OCI-LY7 (cell line): ENCODE measurements around the gene LAMA4. TPM values are rescaled to one million over a fixed set of nuclear protein-coding genes. Genes with fewer than 3 reads are reported as not detected.

Experiments
- BruUV-seq: library from RNA; stranded (reverse); fragments of 400-500 nt; replicated peaks from 2 replicates; lab custom pipeline; 2021; lab: Mats Ljungman, UMichigan
- CTCF ChIA-PET: fragments of 300-600 bp; sonication (Branson Sonifier 250); formaldehyde crosslinking; loops from one replicate; lab custom pipeline; 2022; ENCODE audit warnings: antibody characterized with exemption; ENCODE audit not compliant: unreplicated experiment; lab: Charles Lee
- POLR2A ChIA-PET: fragments of 300-600 bp; sonication (Branson Sonifier 250); formaldehyde crosslinking; loops from one replicate; lab custom pipeline; 2022; ENCODE audit warnings: antibody characterized with exemption; lab: Charles Lee
- DNase-seq: peaks from one replicate; pipeline ENCODE4 v3.0.0-alpha.2; 2015; ENCODE audit warnings: low spot score
- H2AFZ ChIP-seq: fragments of 200-600 bp; sonication (generic), shearing (Covaris generic); 2 replicates; pipeline ENCODE4 v1.6.1; 2014; ENCODE audit warnings: mild to moderate bottlenecking, antibody characterized with exemption, low read length, moderate library complexity
- H3K27ac ChIP-seq: fragments of 200-600 bp; sonication (generic); 2 replicates; pipeline ENCODE4 v1.5.1; 2014; ENCODE audit warnings: mixed run types, low read depth, mild to moderate bottlenecking, moderate library complexity, low read length, inconsistent platforms; ENCODE audit not compliant: poor library complexity, severe bottlenecking
- H3K36me3 ChIP-seq: fragments of 200-600 bp; sonication (generic); 2 replicates; pipeline ENCODE4 v1.6.1; 2014; ENCODE audit warnings: mild to moderate bottlenecking, antibody characterized with exemption, low read length, moderate library complexity, mixed read lengths; ENCODE audit not compliant: insufficient read depth
- H3K4me1 ChIP-seq: fragments of 200-600 bp; sonication (generic); 2 replicates; pipeline ENCODE4 v1.5.1; 2014; ENCODE audit warnings: mild to moderate bottlenecking, low read length; ENCODE audit not compliant: insufficient read depth, poor library complexity, severe bottlenecking
- H3K4me2 ChIP-seq: fragments of 200-600 bp; sonication (generic); 2 replicates; pipeline ENCODE4 v1.6.1; 2014; ENCODE audit warnings: mild to moderate bottlenecking, low read length
- H3K4me3 ChIP-seq: fragments of 200-600 bp; sonication (generic); 2 replicates; pipeline ENCODE4 v1.5.1; 2014; ENCODE audit warnings: mild to moderate bottlenecking, low read depth, low read length; ENCODE audit not compliant: poor library complexity, severe bottlenecking
- H3K79me2 ChIP-seq: fragments of 200-600 bp; sonication (generic); 2 replicates; pipeline ENCODE4 v1.6.1; 2016; ENCODE audit warnings: low read depth, mild to moderate bottlenecking, low read length, moderate library complexity, mixed read lengths; ENCODE audit not compliant: insufficient read depth
- H3K9me2 ChIP-seq: fragments of 200-600 bp; sonication (generic); 2 replicates; pipeline ENCODE4 v1.6.1; 2016; ENCODE audit warnings: mild to moderate bottlenecking, low read length, mixed read lengths; ENCODE audit not compliant: insufficient read depth
- H3K9me3 ChIP-seq: fragments of 200-600 bp; sonication (generic); 2 replicates; pipeline ENCODE4 v1.6.1; 2014; ENCODE audit warnings: mild to moderate bottlenecking, mixed run types, low read length, mixed read lengths
- H4K20me1 ChIP-seq: fragments of 200-600 bp; sonication (generic); 2 replicates; pipeline ENCODE4 v1.6.1; 2014; ENCODE audit warnings: mild to moderate bottlenecking, antibody characterized with exemption, low read length, moderate library complexity, mixed read lengths; ENCODE audit not compliant: insufficient read depth
- CTCF ChIP-seq: fragments of 200-600 bp; sonication (generic); conservative IDR thresholded peaks from 2 replicates; pipeline ENCODE4 v1.5.1; 2014; ENCODE audit warnings: mild to moderate bottlenecking, antibody characterized with exemption, low read length, moderate library complexity, mixed read lengths
- EZH2phosphoT487 ChIP-seq: fragments of 200-600 bp; sonication (generic); IDR thresholded peaks from 2 replicates; pipeline ENCODE4 v1.6.1; 2018; ENCODE audit warnings: low read depth, borderline replicate concordance, mild to moderate bottlenecking, mixed run types, antibody characterized with exemption, low read length, moderate library complexity, mixed read lengths
- intact Hi-C: fragments of 100-400 bp; cut with micrococcal nuclease; formaldehyde crosslinking; loops from one replicate; pipeline ENCODE4 v1.10.0; 2022; ENCODE audit not compliant: unreplicated experiment
- total RNA-seq, 2 experiments: library from RNA; depleted of rRNA in 1 of 2; stranded (reverse); fragments of >200 nt in 1 of 2; shearing (Covaris generic) in 1 of 2; gene quantifications; 2 replicates each; pipeline ENCODE4 v1.2.3, GENCODE V29; 2014 to 2022

The LAMA4 gene
- total RNA-seq, 2 experiments from 2014 or later: not detected

GRCh38 chr6:112139052-112139451, 115.3 kb downstream of the LAMA4 start:
- H2AFZ ChIP-seq: no peak overlapping the region

GRCh38 chr6:112130878-112131277, 123.5 kb downstream of the LAMA4 start:
- Histone ChIP-seq H3K36me3 (no peaks in the 10 kb centered on the region), H3K27ac (no peak overlapping the region), H4K20me1 (no peaks in the 10 kb centered on the region), H3K9me3 (no peaks in the 10 kb centered on the region), H3K9me2 (no peaks in the 10 kb centered on the region), H3K79me2 (no peaks in the 10 kb centered on the region), H3K4me2 (no peak overlapping the region), H2AFZ (no peak overlapping the region), H3K4me1 (no peaks in the 10 kb centered on the region), H3K4me3 (no peak overlapping the region)
- BruUV-seq: no TSS peak
- CTCF ChIA-PET: no interaction called here
- DNase-seq: no peak
- intact Hi-C loops: no loop called here
- TF ChIP-seq EZH2phosphoT487 (no peak), CTCF (no peak)
- POLR2A ChIA-PET: interaction anchor here (0.7 to 0.8 kb wide), 2 partner anchors 44 to 430 kb away, joined by 3 read pairs; partner anchors contain the start of genes FAM229B and TUBE1

More at GRCh38 chr6:112139052-112139451, 115.3 kb downstream of the LAMA4 start:
- no TSS peak for BruUV-seq
- H3K4me2 ChIP-seq: no peak overlapping the region
- H3K79me2 ChIP-seq: no peaks in the 10 kb centered on the region
- no peaks in the 10 kb centered on the region for H3K9me2 ChIP-seq
- H3K9me3 ChIP-seq: no peaks in the 10 kb centered on the region
- intact Hi-C loops: no loop called here
- H3K4me3 ChIP-seq: no peak overlapping the region
- H3K27ac ChIP-seq: no peak overlapping the region
- H4K20me1 ChIP-seq: no peaks in the 10 kb centered on the region
- DNase-seq: no peak
- no peaks in the 10 kb centered on the region for H3K36me3 ChIP-seq
- POLR2A ChIA-PET: no interaction called here
- TF ChIP-seq CTCF (no peak), EZH2phosphoT487 (no peak)
- H3K4me1 ChIP-seq: no peaks in the 10 kb centered on the region
- CTCF ChIA-PET: no interaction called here

GRCh38 chr6:112128208-112128607, 126.2 kb downstream of the LAMA4 start:
- Histone ChIP-seq H4K20me1 (no peaks in the 10 kb centered on the region), H3K27ac (no peak overlapping the region), H3K4me2 (no peak overlapping the region), H3K4me3 (no peak overlapping the region), H3K9me3 (no peaks in the 10 kb centered on the region), H3K36me3 (no peaks in the 10 kb centered on the region), H2AFZ (no peak overlapping the region), H3K4me1 (no peaks in the 10 kb centered on the region), H3K79me2 (no peaks in the 10 kb centered on the region), H3K9me2 (no peaks in the 10 kb centered on the region)
- no peak for TF ChIP-seq CTCF
- no peak for TF ChIP-seq EZH2phosphoT487
- DNase-seq: no peak
- no TSS peak for BruUV-seq
- intact Hi-C loops: no loop called here
- CTCF ChIA-PET: no interaction called here
- POLR2A ChIA-PET: interaction anchor here (0.7 to 0.9 kb wide), 3 partner anchors 10 to 1008 kb away, joined by 3 to 4 read pairs (median 3); no protein-coding TSS in a partner anchor
